Posterior cingulate gyrus (tissue), 11 donors: ENCODE data around the gene RHBDL1.

Experiments used
- DNase-seq, 10 donors: peaks; one replicate each; pipeline versions ENCODE4 v3.0.0 to v3.0.0-alpha.2; 2020 to 2021; ENCODE audit warnings: mixed read lengths in 3 of 10
- intact Hi-C: fragments of 100-400 bp; cut with DNase I; formaldehyde crosslinking; loops from one replicate; pipeline ENCODE4 v1.15.1; 2023

The RHBDL1 gene

GRCh38 chr16:671353-672131 is 3.9 kb upstream of the RHBDL1 start:
- no peak for DNase-seq
- intact Hi-C loops, result no loop called here

GRCh38 chr16:672371-672770 is 3.1 kb upstream of the RHBDL1 start:
- intact Hi-C loops, result no loop called here
- DNase-seq, result no peak

DNA sequence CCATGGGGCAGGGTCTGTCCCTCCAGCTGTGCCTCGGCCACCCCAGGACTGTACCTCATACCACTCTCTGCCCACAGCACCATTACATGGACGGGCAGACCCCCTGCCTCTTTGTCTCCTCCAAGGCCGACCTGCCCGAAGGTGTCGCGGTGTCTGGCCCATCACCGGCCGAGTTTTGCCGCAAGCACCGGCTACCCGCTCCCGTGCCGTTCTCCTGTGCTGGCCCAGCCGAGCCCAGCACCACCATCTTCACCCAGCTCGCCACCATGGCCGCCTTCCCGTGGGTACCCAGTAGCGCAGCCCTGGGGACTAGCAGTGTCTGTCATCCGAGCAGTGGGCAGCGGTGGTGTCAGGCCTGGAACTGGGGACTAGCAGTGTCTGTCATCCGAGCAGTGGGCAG is 2.6 kb upstream of the RHBDL1 start:
- DNase-seq, result no peak
- intact Hi-C loops, result no loop called here

GRCh38 chr16:673399-673991 is 2.0 kb upstream of the RHBDL1 start:
- intact Hi-C loops, result no loop called here
- no peak for DNase-seq

DNA sequence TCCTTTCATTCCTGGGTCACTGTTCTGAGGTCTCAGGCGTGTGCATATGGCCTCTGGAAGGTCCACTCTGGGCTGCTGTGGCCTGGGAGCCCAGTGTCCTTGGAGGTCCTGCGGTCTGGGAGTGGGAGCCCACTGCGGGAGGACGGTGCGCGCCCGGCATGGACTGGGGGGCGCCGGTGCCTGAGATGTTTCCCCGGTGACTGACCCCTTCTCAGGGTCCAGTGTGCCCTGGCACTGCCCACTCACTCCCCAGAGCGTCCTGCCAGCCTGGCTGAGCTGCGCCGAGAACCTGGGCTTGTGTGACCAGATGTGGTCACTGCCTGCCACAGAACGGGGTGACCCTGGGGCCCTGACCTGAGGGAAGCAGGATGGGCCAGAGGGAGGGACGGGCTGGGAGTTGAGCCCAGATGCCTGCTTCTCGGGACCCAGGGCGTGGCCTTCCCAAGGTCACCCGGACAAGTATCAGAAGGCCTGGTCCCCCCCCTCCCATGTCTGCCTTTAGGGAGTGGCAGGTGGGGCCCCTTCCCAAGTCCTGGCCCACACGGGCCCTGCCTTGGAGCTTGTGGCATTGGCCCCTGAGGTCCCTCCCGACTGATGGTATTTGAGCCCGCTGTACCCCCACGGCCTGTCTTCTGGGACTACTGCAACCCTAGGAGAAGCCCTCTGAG is 1.1 kb upstream of the RHBDL1 start:
- intact Hi-C loops, result no loop called here
- no peak for DNase-seq

DNA sequence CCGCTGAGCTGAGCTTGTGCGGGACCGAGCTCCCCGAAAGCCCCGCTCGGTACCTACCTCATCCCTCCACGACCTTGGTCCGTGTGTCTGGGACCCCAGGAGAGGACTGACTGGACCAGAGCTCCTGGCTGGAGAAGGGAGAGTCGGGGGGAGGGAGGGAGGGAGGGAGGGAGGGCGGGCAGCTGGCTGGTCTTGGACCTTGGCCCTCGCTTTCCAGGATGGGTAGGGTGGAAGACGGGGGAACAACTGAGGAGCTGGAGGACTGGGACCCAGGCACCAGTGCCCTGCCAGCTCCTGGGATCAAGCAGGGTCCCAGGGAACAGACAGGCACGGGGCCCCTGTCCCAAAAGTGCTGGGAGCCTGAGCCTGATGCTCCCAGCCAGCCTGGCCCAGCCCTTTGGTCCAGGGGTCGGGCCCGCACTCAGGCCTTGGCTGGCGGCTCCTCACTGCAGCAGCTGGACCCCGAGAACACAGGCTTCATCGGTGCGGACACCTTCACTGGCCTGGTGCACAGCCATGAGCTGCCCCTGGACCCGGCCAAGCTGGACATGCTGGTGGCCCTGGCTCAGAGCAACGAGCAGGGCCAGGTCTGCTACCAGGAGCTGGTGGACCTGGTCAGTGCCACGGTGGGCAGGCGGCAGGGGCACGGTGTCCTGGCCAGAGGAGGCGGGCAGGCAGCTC is 553 bp downstream of the RHBDL1 start:
- no peak for DNase-seq
- intact Hi-C loops, result no loop called here

DNA sequence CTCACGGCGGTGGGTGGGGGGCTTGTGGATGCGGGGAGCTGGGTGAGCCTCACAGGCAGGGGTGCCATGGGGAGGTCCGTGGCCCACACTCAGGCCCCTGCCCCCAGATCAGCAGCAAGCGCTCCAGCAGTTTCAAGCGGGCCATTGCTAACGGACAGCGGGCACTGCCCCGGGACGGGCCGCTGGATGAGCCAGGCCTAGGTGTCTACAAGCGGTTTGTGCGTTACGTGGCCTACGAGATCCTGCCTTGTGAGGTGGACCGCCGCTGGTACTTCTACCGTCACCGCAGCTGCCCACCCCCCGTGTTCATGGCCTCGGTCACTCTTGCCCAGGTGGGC is 1.1 kb downstream of the RHBDL1 start:
- no peak for DNase-seq
- intact Hi-C loops, result no loop called here

GRCh38 chr16:676913-677312 is 1.4 kb downstream of the RHBDL1 start:
- intact Hi-C loops, result no loop called here
- peak in 1 of 10 donors; percentile 69 for DNase-seq

DNA sequence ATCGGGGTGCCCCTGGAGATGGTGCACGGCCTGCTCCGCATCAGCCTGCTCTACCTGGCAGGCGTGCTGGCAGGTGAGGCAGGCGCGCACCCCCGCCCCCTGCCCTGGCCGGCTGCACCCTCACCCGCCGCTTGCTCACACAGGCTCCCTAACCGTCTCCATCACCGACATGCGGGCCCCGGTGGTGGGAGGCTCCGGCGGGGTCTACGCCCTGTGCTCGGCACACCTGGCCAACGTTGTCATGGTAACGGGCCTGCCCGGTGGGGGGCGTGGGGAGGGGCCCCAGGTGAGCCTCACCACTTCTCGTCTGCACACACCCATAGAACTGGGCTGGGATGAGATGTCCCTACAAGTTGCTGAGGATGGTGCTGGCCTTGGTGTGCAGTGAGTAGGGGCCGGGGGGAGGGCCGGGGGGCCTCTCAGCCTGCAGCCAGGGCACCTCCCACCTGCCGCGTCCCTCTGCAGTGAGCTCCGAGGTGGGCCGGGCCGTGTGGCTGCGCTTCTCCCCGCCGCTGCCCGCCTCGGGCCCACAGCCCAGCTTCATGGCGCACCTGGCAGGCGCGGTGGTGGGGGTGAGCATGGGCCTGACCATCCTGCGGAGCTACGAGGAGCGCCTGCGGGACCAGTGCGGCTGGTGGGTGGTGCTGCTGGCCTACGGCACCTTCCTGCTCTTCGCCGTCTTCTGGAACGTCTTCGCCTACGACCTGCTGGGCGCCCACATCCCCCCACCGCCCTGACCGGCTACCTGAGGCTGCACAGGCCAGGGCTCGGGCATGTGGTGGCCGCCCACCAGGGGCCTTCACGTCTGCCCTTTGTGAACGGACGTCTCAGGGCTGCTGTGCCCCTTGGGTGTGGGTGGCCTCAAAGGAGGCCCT is 2.1 kb downstream of the RHBDL1 start:
- DNase-seq, result no peak

GRCh38 chr16:678209-678857 is 2.9 kb downstream of the RHBDL1 start:
- no peak for DNase-seq
- intact Hi-C loops, result no loop called here

More for the DNA sequence above, 2.1 kb downstream of the RHBDL1 start:
- intact Hi-C loops, result no loop called here

DNA sequence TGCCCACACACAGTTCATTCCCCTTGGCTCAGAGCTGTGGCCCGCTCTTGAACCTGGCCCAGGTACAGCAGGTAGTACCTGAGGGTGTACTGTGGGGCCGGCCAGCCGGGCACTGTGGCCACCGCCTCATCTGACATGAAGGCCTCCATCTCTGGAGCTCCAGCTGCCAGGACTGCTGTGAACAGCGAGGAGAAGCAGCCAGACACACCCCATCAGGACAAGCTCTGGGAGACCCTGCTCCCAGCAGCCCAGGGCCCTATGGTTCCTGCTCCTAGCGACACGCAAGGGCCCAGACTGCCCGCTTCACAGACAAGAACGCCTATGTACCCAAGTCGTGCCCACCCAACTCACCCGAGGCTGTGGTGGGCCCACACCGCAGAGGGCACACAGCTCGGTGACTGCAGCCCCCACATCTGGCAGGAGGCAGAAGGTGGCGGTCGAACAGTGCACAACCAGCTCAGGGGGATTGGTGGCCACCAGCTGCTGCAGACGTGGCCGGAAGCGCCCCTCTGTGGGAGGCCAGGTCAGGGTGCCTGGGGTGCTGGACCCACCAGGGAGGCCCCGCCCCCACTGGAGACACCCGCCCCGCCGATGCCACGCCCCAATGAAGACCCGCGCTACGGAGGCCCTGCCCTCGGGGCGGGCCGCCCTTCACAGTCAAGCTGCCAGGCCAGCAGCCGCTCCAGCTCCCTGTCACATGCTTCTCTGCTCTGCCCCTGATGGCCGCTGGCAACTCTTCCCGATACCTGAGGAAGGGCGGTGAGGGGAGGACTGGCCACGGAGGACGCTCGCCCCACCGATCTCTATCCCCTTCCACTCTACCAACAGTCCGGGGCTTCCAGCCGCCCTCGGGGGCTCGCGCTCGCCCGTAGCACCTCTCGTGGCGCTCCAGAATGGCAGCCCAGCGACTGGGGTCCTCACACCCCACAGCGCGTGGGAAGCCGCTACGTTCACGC is 3.7 kb downstream of the RHBDL1 start:
- peak in 5 of 10 donors; percentile 40 to 92 (median 43) for DNase-seq
- intact Hi-C loops, result no loop called here

GRCh38 chr16:679814-680624 is 4.5 kb downstream of the RHBDL1 start, which contains the start of gene STUB1:
Gene STUB1, plus strand, starts transcription at chr16:680410. Its CDS starts 116 bp downstream, at chr16:680526.
- peak; percentile 70 to 97 (median 82) for DNase-seq
- intact Hi-C loops, result no loop called here

- intact Hi-C loops, result no loop called here
Measured at GRCh38 chr16:680625-680945, 5.1 kb downstream of the RHBDL1 start.

DNA sequence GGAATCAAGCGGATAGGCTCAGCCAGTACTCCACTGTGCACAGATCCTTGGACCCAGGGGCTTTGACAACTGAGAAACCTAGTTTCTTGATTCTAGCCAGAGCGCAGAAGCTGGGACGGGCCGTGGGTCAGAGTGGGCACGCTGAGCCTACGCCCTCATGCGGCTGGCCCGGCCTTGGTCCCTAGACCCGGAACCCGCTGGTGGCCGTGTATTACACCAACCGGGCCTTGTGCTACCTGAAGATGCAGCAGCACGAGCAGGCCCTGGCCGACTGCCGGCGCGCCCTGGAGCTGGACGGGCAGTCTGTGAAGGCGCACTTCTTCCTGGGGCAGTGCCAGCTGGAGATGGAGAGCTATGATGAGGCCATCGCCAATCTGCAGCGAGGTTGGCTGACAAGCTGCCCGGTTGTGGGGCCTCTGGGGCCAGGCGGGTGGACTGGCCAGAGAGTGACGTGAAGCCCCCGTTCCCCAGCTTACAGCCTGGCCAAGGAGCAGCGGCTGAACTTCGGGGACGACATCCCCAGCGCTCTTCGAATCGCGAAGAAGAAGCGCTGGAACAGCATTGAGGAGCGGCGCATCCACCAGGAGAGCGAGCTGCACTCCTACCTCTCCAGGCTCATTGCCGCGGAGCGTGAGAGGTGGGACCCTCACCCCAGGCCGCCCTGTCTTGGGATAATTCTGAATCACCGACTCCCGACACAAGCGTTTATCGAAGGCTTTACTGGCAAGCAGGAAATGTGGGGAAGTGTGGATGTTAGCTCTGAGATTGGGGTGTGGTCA is 5.7 kb downstream of the RHBDL1 start:
- peak in 1 of 10 donors; percentile 75 for DNase-seq
- intact Hi-C loops, result no loop called here

More at GRCh38 chr16:680625-680945, 5.1 kb downstream of the RHBDL1 start:
- no peak for DNase-seq

- intact Hi-C loops, result no loop called here
Measured at GRCh38 chr16:681746-682427, 6.4 kb downstream of the RHBDL1 start.

More at GRCh38 chr16:681746-682427, 6.4 kb downstream of the RHBDL1 start:
- DNase-seq, result no peak
